ENCODE data around the gene WIZ. TPM values are rescaled to one million over a fixed set of nuclear protein-coding genes. Genes with fewer than 3 reads are reported as not detected.

The WIZ gene
- total and polyA plus RNA-seq, 2 of the 8 experiments (the other 6 are each of a cell fraction or from before 2014, with no cell fraction given) = 12.5 to 33.2 TPM

- no peaks in the 10 kb centered on the region for H3K23me2 ChIP-seq (ENCODE audit: low read depth, low read length)
- no peak overlapping the region for H2AK5ac ChIP-seq (ENCODE audit: low read depth, low read length)
- no peaks in the 10 kb centered on the region for H3K9me3 ChIP-seq (ENCODE audit: insufficient read depth in 2 of 2, low read depth in 1 of 2, low read length in 1 of 2)
- H3K23ac ChIP-seq (ENCODE audit: insufficient read length) = no peak overlapping the region
- H3K79me1 ChIP-seq (ENCODE audit: low read depth, low read length) = peaks cover 20% of the 10 kb centered on the region
- ChIA-PET POLR2A (ENCODE audit: partially characterized antibody) (interaction anchor here (0.7 to 5.4 kb wide), 4 partner anchors 7 to 14 kb away, joined by 3 to 37 read pairs (median 3); partner anchors contain the start of gene AKAP8), CTCF (ENCODE audit: partially characterized antibody) (interaction anchor here (0.6 to 1.8 kb wide), 8 partner anchors 11 to 893 kb away, joined by 3 to 5 read pairs (median 4); no protein-coding TSS in a partner anchor)
- H2BK120ac ChIP-seq (replicated peaks; ENCODE audit: low read depth, low read length) = no peak overlapping the region
- FAIRE-seq (no peak), DNase-seq (ENCODE audit: low read depth in 1 of 2, low spot score in 2 of 2) (no peak)
- peaks cover 21 to 65% (median 47%) of the 10 kb centered on the region in 4 experiments for H3K36me3 ChIP-seq (ENCODE audit: control insufficient read depth in 2 of 4, insufficient read depth in 4 of 4, low read length in 3 of 4)
- H2BK15ac ChIP-seq (ENCODE audit: low read length) = no peak overlapping the region
- no peak overlapping the region for H4K91ac ChIP-seq (replicated peaks; ENCODE audit: insufficient read length, low read length)
- no peak overlapping the region for H3K18ac ChIP-seq (ENCODE audit: extremely low read depth, low read length)
- H4K8ac ChIP-seq (ENCODE audit: extremely low read depth, insufficient read depth, low read length) = no peak overlapping the region
- no peak overlapping the region for H3K4me2 ChIP-seq (ENCODE audit: insufficient read depth in 1 of 2, low read depth in 2 of 2, low read length in 2 of 2)
- 98% methylated on average over 7 of the region's 7 CpGs; no CpG with 5 or more reads in 1 of the 2 experiments for WGBS, 2 experiments (ENCODE audit: extremely low coverage in 1 of 2, insufficient coverage in 1 of 2, insufficient read length in 1 of 2, insufficient replicate concordance in 2 of 2, low coverage in 1 of 2, low lambda C conversion rate in 2 of 2, missing lambda C conversion rate in 1 of 2)
- H3K79me2 ChIP-seq (ENCODE audit: control insufficient read depth in 1 of 2, insufficient read depth in 2 of 2, low read length in 2 of 2) = peaks cover 15 to 39% of the 10 kb centered on the region in 2 experiments; a peak in 3 of 4 replicates
- H4K20me1 ChIP-seq (replicated peaks in 1 of 2; ENCODE audit: control insufficient read depth in 1 of 2, insufficient read depth in 2 of 2, low read length in 2 of 2) = peaks cover 7 to 25% of the 10 kb centered on the region in 2 experiments
- no peak overlapping the region for H2BK20ac ChIP-seq (ENCODE audit: low read length)
- no peak overlapping the region for H2BK12ac ChIP-seq (ENCODE audit: low read depth, low read length)
- H3K4me1 ChIP-seq (replicated peaks in 1 of 4; ENCODE audit: control insufficient read depth in 3 of 4, insufficient read depth in 4 of 4, low read length in 3 of 4) = no peaks in the 10 kb centered on the region; a peak in 2 of 7 replicates
- no peaks in the 10 kb centered on the region for H3K27me3 ChIP-seq (replicated peaks in 1 of 4; ENCODE audit: control insufficient read depth in 3 of 4, extremely low read depth in 1 of 4, insufficient read depth in 3 of 4, low read length in 3 of 4)
- TF ChIP-seq CBX5 (IDR thresholded peaks at IDR 0.05; ENCODE audit: low read depth, low read length) (no peak), SP1 (IDR thresholded peaks at IDR 0.05; ENCODE audit: low read depth, low read length) (no peak), RNF2 (IDR thresholded peaks at IDR 0.05; ENCODE audit: borderline replicate concordance, low read depth, low read length, missing control alignments, poor library complexity, severe bottlenecking) (no peak)
- no peak overlapping the region for H3K56ac ChIP-seq (replicated peaks; ENCODE audit: insufficient read length, low read depth, low read length)
- H2BK5ac ChIP-seq (ENCODE audit: low read depth, low read length) = no peak overlapping the region
- H4K5ac ChIP-seq (ENCODE audit: insufficient read length, low read depth, low read length) = no peak overlapping the region
- H3K4me3 ChIP-seq (ENCODE audit: extremely low read depth in 1 of 4, insufficient read depth in 2 of 4, low read depth in 3 of 4, low read length in 4 of 4) = no peak overlapping the region
- no peak overlapping the region for H3K27ac ChIP-seq (ENCODE audit: low read depth, low read length)
- H2AFZ ChIP-seq (ENCODE audit: low read length) = no peak overlapping the region
- H3K14ac ChIP-seq (ENCODE audit: insufficient read length) = no peak overlapping the region
- H3K4ac ChIP-seq (replicated peaks; ENCODE audit: insufficient read length, low read depth, low read length) = no peak overlapping the region
- H3K9ac ChIP-seq (replicated peaks in 1 of 4; ENCODE audit: extremely low read depth in 1 of 4, low read depth in 3 of 4, low read length in 3 of 4) = no peak overlapping the region
These were observed 78.6 kb downstream of the WIZ start for GRCh38 chr19:15371119-15371518.

Measured in H1 (cell line).